Activated T-helper 1 cell treated with anti-CD3 and anti-CD28 coated beads, Interleukin-12 subunit alpha, Interleukin-12 subunit beta, Interleukin-2, Interleukin-4 antibody, amounts not matched to agents 30 ng/mL and 10 ng/mL and 1 ng/mL, durations not matched to agents 14 hours and 24 hours and 36 hours (primary cell): ENCODE results near the gene GTF2F2. TPM values are rescaled to one million over a fixed set of nuclear protein-coding genes. Genes with fewer than 3 reads are reported as not detected.
"Not testable (repeated sequence)": the region's sequence is repeated elsewhere in the genome, so short reads cannot be mapped to it uniquely, and the experiment has no call there.

Experiments used
- DNase-seq: peaks from one replicate; pipeline ENCODE4 v3.0.0; 2021; ENCODE audit warnings: low spot score
- H3K27ac Mint-ChIP-seq: one replicate; pipeline ENCODE4 v1.8.0; 2021; ENCODE audit warnings: mild to moderate bottlenecking, mixed read lengths
- H3K27me3 Mint-ChIP-seq: one replicate; pipeline ENCODE4 v1.8.0; 2022; ENCODE audit warnings: mild to moderate bottlenecking, moderate library complexity, mixed read lengths; ENCODE audit not compliant: insufficient read depth
- H3K36me3 Mint-ChIP-seq: one replicate; pipeline ENCODE4 v1.8.0; 2021; ENCODE audit warnings: low read depth, mixed read lengths
- H3K4me1 Mint-ChIP-seq: one replicate; pipeline ENCODE4 v1.8.0; 2021; ENCODE audit warnings: low read depth, mixed read lengths
- H3K4me3 Mint-ChIP-seq: one replicate; pipeline ENCODE4 v1.8.0; 2021; ENCODE audit warnings: mild to moderate bottlenecking, moderate library complexity, mixed read lengths
- H3K9me3 Mint-ChIP-seq: one replicate; pipeline ENCODE4 v1.8.0; 2021; ENCODE audit warnings: mixed read lengths
- intact Hi-C: fragments of 100-400 bp; cut with micrococcal nuclease; formaldehyde crosslinking; loops from one replicate; pipeline ENCODE4 v1.15.1; 2024
- total RNA-seq: library from RNA; stranded (reverse); gene quantifications from 2 replicates; pipeline ENCODE4 v1.2.3, GENCODE V29; 2022

GTF2F2 gene
- total RNA-seq, 1 donor from 2014 or later: 30.1 TPM

DNA sequence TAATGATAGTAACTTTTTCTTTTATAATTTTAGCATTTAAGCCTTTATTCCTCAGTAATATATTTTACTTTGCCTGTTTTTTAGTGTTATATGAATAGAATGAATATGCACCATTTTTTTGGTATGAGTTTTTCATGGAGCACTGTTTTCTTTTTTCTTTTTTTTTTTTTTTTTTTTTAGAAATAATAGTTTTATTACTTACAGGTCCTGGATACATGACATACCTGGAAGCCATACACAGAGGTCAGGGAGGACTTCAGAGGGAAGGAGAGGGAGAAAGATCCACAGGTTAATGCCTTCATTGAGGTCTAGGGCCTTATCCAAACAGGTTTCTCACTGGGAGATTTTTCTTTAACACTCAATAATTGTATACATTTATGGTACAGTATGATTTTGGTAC is 54.2 kb downstream of the GTF2F2 start:
- intact Hi-C loops: no loop called here
- Mint-ChIP-seq H3K27me3 (no peaks in the 10 kb centered on the region), H3K27ac (no peak overlapping the region), H3K4me1 (peaks cover 44% of the 10 kb centered on the region), H3K4me3 (no peak overlapping the region), H3K36me3 (peaks cover 18% of the 10 kb centered on the region), H3K9me3 (no peaks in the 10 kb centered on the region)
- DNase-seq: no peak

GRCh38 chr13:45178349-45179162 is 58.2 kb downstream of the GTF2F2 start:
- H3K36me3 Mint-ChIP-seq: peaks cover 13% of the 10 kb centered on the region
- no peaks in the 10 kb centered on the region for H3K9me3 Mint-ChIP-seq
- H3K4me3 Mint-ChIP-seq: no peak overlapping the region
- intact Hi-C loops: no loop called here
- no peaks in the 10 kb centered on the region for H3K27me3 Mint-ChIP-seq
- H3K27ac Mint-ChIP-seq: peak overlapping the region; percentile 44
- peaks cover 38% of the 10 kb centered on the region for H3K4me1 Mint-ChIP-seq
- no peak for DNase-seq

DNA sequence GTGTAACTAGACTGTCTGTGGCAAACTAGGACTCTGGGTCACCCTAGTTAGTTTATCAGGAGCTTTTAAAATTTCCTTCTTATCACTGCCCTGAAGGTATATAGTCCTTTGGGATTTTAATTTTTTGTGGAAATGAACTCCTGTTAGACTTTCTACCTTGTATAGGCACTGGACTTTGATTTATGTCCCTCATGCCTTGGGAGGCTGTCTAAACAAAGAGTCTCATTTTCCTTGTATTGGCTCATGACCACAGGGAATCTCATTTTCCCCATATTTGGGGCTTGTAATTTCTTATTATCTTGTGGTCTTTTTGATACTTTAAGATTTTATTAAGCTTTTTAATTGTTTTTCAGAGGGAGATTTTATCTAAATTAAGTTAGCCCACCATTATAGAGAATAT is 59.1 kb downstream of the GTF2F2 start:
- H3K27me3 Mint-ChIP-seq: no peaks in the 10 kb centered on the region
- H3K27ac Mint-ChIP-seq: no peak overlapping the region
- no peak overlapping the region for H3K4me3 Mint-ChIP-seq
- H3K9me3 Mint-ChIP-seq: no peaks in the 10 kb centered on the region
- peaks cover 14% of the 10 kb centered on the region for H3K36me3 Mint-ChIP-seq
- intact Hi-C loops: no loop called here
- peaks cover 38% of the 10 kb centered on the region for H3K4me1 Mint-ChIP-seq
- DNase-seq: no peak

GRCh38 chr13:45180303-45180702 is 60.0 kb downstream of the GTF2F2 start:
- Mint-ChIP-seq H3K4me3 (no peak overlapping the region), H3K9me3 (no peaks in the 10 kb centered on the region), H3K27me3 (no peaks in the 10 kb centered on the region), H3K4me1 (peaks cover 44% of the 10 kb centered on the region), H3K36me3 (peaks cover 14% of the 10 kb centered on the region), H3K27ac (no peak overlapping the region)
- intact Hi-C loops: no loop called here
- DNase-seq: no peak

DNA sequence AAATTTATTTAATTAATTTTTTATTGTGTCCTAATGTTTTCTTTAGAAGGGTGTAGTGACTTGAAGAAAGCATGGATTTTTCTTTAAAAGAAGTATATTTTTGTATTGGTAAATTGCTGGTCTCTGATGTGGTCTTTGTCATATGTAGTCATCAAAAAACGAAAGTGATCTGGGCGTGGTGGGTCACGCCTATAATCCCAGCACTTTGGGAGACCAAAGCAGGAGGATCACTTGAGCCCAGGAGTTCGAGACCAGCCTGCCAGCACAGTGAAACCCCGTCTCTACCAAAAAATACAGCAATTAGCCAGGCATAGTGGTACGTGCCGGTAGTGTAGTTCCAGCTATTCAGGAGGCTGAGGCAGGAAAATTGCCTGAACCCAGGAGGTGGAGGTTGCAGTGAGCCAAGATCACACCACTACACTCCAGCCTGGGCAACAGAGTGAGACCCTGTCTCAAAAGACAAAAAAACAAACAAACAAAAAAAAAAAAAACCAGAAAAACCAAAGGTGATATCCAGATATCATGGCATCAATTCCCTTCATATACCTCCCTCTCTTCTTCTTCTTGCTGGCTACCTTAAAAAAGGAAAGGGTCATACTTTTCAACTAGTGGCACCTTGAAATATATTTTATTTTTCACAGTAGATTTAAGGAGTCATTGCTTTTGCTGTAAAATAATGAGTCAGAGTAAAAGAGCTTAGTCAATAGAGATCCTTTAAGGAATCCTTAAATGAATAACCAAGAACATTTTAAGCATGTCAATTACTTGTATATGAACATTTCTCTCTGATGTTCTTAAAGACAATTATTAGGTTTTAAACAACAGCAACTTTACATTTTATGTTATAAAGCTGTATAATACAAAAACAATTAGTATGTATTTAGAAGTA is 60.6 kb downstream of the GTF2F2 start:
- intact Hi-C loops: loop anchor here (1.0 kb wide), 1 partner anchor 25 kb away; no protein-coding TSS in a partner anchor
- H3K27ac Mint-ChIP-seq: no peak overlapping the region
- no peaks in the 10 kb centered on the region for H3K27me3 Mint-ChIP-seq
- H3K4me3 Mint-ChIP-seq: no peak overlapping the region
- peaks cover 14% of the 10 kb centered on the region for H3K36me3 Mint-ChIP-seq
- no peak for DNase-seq
- H3K4me1 Mint-ChIP-seq: peaks cover 44% of the 10 kb centered on the region
- no peaks in the 10 kb centered on the region for H3K9me3 Mint-ChIP-seq

DNA sequence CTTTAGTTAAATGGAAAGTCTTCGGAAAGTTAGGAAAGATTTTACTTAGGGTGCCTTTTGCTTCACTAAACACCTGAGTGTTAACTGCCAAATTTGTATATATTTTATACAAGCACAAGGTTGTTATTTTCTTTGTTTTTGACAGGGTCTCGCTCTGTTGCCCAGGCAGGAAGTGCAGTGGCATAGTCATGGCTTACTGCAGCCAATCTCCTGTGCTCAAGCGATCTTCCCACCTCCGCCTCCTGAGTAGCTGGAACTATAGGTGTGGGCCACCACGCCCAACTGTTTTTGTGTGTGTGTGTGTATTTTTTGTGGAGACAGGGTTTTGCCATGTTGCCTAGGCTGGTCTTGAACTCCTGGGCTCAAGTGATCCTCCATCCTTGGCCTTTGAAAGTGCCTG is 64.4 kb downstream of the GTF2F2 start:
- no peaks in the 10 kb centered on the region for H3K27me3 Mint-ChIP-seq
- peaks cover 12% of the 10 kb centered on the region for H3K36me3 Mint-ChIP-seq
- no peaks in the 10 kb centered on the region for H3K9me3 Mint-ChIP-seq
- no peak overlapping the region for H3K27ac Mint-ChIP-seq
- no peak overlapping the region for H3K4me3 Mint-ChIP-seq
- peaks cover 18% of the 10 kb centered on the region for H3K4me1 Mint-ChIP-seq
- DNase-seq: no peak
- intact Hi-C loops: no loop called here

GRCh38 chr13:45185286-45185685 is 65.0 kb downstream of the GTF2F2 start:
- Mint-ChIP-seq H3K4me3 (no peak overlapping the region), H3K9me3 (no peaks in the 10 kb centered on the region), H3K27ac (no peak overlapping the region), H3K4me1 (peaks cover 14% of the 10 kb centered on the region), H3K36me3 (peaks cover 12% of the 10 kb centered on the region), H3K27me3 (no peaks in the 10 kb centered on the region)
- intact Hi-C loops: no loop called here
- no peak for DNase-seq

GRCh38 chr13:45189077-45189476 is 68.8 kb downstream of the GTF2F2 start:
- H3K9me3 Mint-ChIP-seq, H3K27ac Mint-ChIP-seq, H3K4me1 Mint-ChIP-seq, H3K36me3 Mint-ChIP-seq, H3K4me3 Mint-ChIP-seq, DNase-seq, H3K27me3 Mint-ChIP-seq, intact Hi-C loops: not testable (repeated sequence)

GRCh38 chr13:45189511-45189910 is 69.2 kb downstream of the GTF2F2 start:
- H3K4me1 Mint-ChIP-seq, intact Hi-C loops, H3K27ac Mint-ChIP-seq, H3K4me3 Mint-ChIP-seq, H3K9me3 Mint-ChIP-seq, DNase-seq, H3K36me3 Mint-ChIP-seq, H3K27me3 Mint-ChIP-seq: not testable (repeated sequence)

- Mint-ChIP-seq H3K27me3 (no peaks in the 10 kb centered on the region), H3K4me3 (no peak overlapping the region), H3K9me3 (no peaks in the 10 kb centered on the region), H3K27ac (no peak overlapping the region), H3K36me3 (peaks cover 5% of the 10 kb centered on the region), H3K4me1 (peaks cover 19% of the 10 kb centered on the region)
- intact Hi-C loops: no loop called here
- DNase-seq: no peak
These were observed 71.6 kb downstream of the GTF2F2 start for GRCh38 chr13:45191874-45192273.

DNA sequence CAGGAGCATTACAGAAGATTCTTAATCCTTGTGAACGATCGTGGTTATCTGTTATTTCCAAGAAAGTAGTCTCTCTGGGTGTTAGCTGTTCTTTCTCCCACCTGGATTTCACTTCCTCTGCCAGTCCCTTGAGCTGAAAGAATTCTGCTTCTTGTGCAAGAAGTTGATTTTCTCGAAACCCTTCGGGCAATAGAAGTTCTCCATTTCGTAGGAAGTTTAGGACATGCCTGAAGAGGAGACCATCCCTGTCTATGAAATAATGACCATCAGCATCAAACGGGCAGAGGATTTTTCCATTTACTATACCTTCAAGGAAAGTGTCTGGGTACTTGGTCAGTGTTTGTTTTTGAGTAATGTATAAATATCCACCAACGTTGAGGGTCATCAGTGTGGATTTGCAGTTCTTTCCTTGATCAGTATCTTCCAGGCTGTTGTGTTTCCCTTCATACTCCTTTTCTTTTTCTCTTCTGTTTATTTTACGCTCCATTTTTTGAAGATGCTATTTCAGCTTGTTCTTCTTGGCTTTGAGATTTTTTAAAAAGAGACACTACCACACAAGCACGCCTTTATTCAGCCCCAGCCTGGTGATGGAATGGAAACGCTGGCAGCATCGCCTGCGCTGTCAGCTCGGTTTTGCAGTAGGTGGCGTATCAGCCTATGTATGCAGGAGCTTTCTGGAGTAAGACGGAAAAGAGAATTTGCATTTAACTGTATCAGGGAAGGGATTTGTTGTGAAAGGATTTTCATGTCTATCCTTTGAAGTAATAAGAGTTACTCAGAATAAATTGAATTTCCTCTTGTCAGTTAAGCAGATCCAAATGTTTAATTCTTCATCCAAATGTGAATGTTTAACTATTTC is 74.0 kb downstream of the GTF2F2 start:
- H3K27ac Mint-ChIP-seq: no peak overlapping the region

GRCh38 chr13:45195421-45195820 is 75.1 kb downstream of the GTF2F2 start:
- H3K9me3 Mint-ChIP-seq: no peaks in the 10 kb centered on the region
- peaks cover 9% of the 10 kb centered on the region for H3K36me3 Mint-ChIP-seq
- no peak overlapping the region for H3K4me3 Mint-ChIP-seq
- no peaks in the 10 kb centered on the region for H3K27me3 Mint-ChIP-seq
- peaks cover 22% of the 10 kb centered on the region for H3K4me1 Mint-ChIP-seq
- no peak overlapping the region for H3K27ac Mint-ChIP-seq
- intact Hi-C loops: no loop called here
- DNase-seq: no peak

More for the DNA sequence above, 74.0 kb downstream of the GTF2F2 start:
- no peaks in the 10 kb centered on the region for H3K9me3 Mint-ChIP-seq
- no peaks in the 10 kb centered on the region for H3K27me3 Mint-ChIP-seq
- peaks cover 22% of the 10 kb centered on the region for H3K4me1 Mint-ChIP-seq
- intact Hi-C loops: no loop called here
- no peak overlapping the region for H3K4me3 Mint-ChIP-seq
- DNase-seq: no peak
- H3K36me3 Mint-ChIP-seq: peaks cover 5% of the 10 kb centered on the region
